Measurements from ENCODE around the gene GRID1.

DNA sequence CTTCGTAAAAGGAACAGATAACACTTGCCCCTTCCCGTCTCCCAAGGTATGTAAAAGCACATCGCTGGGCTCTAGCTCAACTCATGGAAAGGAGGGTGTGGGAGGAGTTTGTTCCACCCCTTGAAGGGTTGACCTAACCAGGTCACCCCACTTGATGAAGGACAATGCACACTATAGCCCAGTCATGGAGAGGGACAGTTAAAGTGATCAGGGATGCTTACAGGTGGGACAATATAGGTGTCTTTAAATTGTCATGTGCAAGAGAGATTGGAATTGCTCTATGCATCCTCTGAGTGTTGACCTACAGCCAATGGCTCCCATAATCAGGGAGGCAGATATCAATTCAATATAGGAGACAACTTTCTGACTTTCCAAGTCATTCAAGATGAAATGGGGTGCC is 448.2 kb downstream of the GRID1 start:
- TF ChIP-seq, protein P1, sequence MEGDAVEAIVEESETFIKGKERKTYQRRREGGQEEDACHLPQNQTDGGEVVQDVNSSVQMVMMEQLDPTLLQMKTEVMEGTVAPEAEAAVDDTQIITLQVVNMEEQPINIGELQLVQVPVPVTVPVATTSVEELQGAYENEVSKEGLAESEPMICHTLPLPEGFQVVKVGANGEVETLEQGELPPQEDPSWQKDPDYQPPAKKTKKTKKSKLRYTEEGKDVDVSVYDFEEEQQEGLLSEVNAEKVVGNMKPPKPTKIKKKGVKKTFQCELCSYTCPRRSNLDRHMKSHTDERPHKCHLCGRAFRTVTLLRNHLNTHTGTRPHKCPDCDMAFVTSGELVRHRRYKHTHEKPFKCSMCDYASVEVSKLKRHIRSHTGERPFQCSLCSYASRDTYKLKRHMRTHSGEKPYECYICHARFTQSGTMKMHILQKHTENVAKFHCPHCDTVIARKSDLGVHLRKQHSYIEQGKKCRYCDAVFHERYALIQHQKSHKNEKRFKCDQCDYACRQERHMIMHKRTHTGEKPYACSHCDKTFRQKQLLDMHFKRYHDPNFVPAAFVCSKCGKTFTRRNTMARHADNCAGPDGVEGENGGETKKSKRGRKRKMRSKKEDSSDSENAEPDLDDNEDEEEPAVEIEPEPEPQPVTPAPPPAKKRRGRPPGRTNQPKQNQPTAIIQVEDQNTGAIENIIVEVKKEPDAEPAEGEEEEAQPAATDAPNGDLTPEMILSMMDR (IDR thresholded peaks at IDR 0.05) = no peak
- no peak for TF ChIP-seq POLR2AphosphoS5 (IDR thresholded peaks at IDR 0.05)
